Nephron progenitor cell (in vitro differentiated cells): ENCODE results near the gene IGFBP2.
A peak's percentile ranks its signal among the peaks of the same experiment; 100 is the strongest.

Experiments
- DNase-seq: peaks from one replicate; pipeline ENCODE4 v3.0.0; 2021
- H3K27ac Mint-ChIP-seq: 2 replicates; pipeline ENCODE4 v1.8.0; 2021; ENCODE audit warnings: mild to moderate bottlenecking, moderate library complexity, mixed read lengths
- H3K27me3 Mint-ChIP-seq: 2 replicates; pipeline ENCODE4 v1.8.0; 2021; ENCODE audit warnings: mild to moderate bottlenecking, low read depth, mixed read lengths; ENCODE audit not compliant: poor library complexity
- H3K36me3 Mint-ChIP-seq: 2 replicates; pipeline ENCODE4 v1.8.0; 2021; ENCODE audit warnings: low read depth, mixed read lengths
- H3K4me1 Mint-ChIP-seq: 2 replicates; pipeline ENCODE4 v1.8.0; 2021; ENCODE audit warnings: mixed read lengths
- H3K4me3 Mint-ChIP-seq: 2 replicates; pipeline ENCODE4 v1.8.0; 2021; ENCODE audit warnings: mild to moderate bottlenecking, moderate library complexity, mixed read lengths
- H3K9me3 Mint-ChIP-seq: 2 replicates; pipeline ENCODE4 v1.8.0; 2021; ENCODE audit warnings: mild to moderate bottlenecking, moderate library complexity, mixed read lengths
- TF ChIP-seq, protein P1 (sequence below): fragments of 200-600 bp; sonication (generic); IDR thresholded peaks from 2 replicates; pipeline ENCODE4 v1.5.0; 2021; ENCODE audit warnings: antibody characterized with exemption

IGFBP2 gene

DNA sequence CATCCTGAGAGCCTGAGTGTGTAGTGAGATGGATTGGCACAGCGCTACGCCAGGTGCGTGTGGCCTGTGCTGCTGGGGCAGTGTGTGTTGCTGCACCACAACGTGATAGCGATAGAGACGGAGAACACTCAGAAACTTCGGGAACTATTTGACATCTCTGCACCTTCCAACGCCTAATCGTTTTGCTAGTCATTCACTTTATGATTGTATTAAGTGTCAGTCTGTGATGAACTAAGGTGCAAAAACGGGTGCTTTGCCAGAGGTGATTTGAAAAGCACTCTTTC, 26.0 kb upstream of the IGFBP2 start:
- no peak for DNase-seq
- peaks cover 22% of the 10 kb centered on the region for H3K27me3 Mint-ChIP-seq

DNA sequence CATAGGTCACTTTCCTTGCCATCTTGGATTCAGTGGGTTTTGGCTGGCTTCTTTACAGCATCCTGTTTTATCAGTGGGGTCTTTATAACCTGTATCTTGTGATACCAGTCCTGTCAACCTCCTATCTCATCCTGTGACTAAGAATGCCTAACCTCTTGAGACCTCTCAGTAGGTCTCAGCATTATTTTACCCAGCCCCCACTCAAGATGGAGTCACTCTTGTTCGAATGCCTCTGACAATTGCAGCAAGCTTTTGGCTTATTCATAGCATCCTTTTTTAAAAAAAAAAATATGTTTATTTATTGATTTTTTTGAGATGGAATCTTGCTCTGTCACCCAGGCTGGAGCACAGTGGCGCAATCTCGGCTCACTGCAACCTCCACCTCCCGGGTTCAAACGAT, 24.7 kb upstream of the IGFBP2 start:
- Mint-ChIP-seq H3K27me3 (peaks cover 22% of the 10 kb centered on the region), H3K9me3 (peaks cover 8% of the 10 kb centered on the region), H3K27ac (no peak overlapping the region), H3K4me3 (no peak overlapping the region), H3K36me3 (peaks cover 7% of the 10 kb centered on the region), H3K4me1 (peaks cover 52% of the 10 kb centered on the region)
- DNase-seq, result no peak
- TF ChIP-seq, protein P1, sequence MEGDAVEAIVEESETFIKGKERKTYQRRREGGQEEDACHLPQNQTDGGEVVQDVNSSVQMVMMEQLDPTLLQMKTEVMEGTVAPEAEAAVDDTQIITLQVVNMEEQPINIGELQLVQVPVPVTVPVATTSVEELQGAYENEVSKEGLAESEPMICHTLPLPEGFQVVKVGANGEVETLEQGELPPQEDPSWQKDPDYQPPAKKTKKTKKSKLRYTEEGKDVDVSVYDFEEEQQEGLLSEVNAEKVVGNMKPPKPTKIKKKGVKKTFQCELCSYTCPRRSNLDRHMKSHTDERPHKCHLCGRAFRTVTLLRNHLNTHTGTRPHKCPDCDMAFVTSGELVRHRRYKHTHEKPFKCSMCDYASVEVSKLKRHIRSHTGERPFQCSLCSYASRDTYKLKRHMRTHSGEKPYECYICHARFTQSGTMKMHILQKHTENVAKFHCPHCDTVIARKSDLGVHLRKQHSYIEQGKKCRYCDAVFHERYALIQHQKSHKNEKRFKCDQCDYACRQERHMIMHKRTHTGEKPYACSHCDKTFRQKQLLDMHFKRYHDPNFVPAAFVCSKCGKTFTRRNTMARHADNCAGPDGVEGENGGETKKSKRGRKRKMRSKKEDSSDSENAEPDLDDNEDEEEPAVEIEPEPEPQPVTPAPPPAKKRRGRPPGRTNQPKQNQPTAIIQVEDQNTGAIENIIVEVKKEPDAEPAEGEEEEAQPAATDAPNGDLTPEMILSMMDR, result no peak

More for the DNA sequence above, 26.0 kb upstream of the IGFBP2 start:
- H3K36me3 Mint-ChIP-seq, result peaks cover 7% of the 10 kb centered on the region
- H3K4me3 Mint-ChIP-seq, result no peak overlapping the region
- TF ChIP-seq, protein P1, result no peak
- H3K9me3 Mint-ChIP-seq, result peaks cover 8% of the 10 kb centered on the region
- no peak overlapping the region for H3K27ac Mint-ChIP-seq
- H3K4me1 Mint-ChIP-seq, result peaks cover 54% of the 10 kb centered on the region

DNA sequence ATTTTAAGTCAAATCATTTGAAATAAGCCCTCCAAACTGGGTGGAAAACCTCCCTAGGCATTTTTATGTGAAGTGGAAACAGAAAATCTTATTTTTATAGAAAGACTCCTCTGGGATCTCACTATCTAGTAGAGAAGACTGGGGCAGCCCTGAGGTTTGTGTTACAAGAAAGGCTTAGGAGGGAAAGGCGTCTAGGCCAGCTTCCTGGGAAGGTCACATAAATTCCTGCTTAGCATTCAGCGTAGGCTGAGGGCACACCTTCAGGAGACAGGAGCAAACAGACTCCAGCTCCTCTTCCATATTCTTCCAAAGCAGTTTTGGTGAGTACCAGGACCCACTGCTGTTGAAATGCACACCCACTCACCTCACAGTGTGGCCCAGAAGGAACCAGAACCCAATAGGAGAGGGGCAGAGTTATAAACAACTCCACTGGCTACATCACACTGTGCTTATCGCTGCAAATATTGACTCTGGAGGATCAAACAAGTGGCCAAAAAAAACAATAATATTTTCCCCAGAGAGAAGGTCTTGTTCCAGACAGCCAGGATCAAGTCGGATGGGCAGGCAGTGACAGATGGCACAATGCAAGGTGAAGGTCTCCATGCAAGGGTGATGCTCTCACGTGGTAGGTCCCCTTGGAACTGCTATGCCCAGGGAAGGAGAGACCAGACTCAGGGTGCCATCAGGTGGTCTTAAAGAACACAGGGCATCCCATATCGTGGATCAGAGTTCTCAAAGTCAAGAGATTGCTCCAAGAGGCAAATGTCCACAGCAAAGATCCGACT, 17.7 kb upstream of the IGFBP2 start:
- Mint-ChIP-seq H3K9me3 (no peaks in the 10 kb centered on the region), H3K27ac (no peak overlapping the region), H3K4me3 (no peak overlapping the region), H3K27me3 (peaks cover 22% of the 10 kb centered on the region), H3K4me1 (peaks cover 48% of the 10 kb centered on the region), H3K36me3 (no peaks in the 10 kb centered on the region)
- TF ChIP-seq, protein P1, result no peak
- DNase-seq, result no peak

DNA sequence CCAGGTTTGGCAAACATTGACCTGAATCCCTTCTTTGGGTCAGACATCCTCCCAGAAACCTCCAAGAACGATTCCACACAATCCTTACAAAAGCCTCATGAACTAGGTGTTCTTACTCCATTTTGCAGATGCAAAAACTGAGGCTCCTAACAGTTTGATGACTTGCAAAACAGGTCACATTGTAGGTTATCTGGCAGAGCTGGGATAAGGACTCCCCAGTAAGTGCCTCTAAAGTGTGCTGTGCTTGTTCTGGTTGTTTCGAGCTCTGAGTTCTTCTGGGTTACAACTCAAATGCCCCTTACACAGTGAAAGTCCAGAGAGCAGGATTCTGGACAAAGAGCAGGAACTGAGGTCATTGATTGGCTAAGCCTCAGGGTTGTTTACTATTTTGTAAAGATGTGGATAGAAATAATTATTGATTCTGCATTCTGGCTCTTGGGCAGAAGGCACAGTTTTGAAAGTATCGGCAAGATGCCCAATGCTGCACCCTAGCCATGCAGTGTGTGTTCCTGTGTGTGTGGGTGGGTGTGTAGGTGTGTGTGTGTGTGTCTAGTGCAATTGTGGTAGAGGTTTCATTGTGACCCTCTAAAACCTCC, 17.0 kb upstream of the IGFBP2 start:
- no peaks in the 10 kb centered on the region for H3K9me3 Mint-ChIP-seq
- no peak overlapping the region for H3K27ac Mint-ChIP-seq
- no peak for DNase-seq
- H3K36me3 Mint-ChIP-seq, result no peaks in the 10 kb centered on the region
- H3K4me1 Mint-ChIP-seq, result peaks cover 55% of the 10 kb centered on the region
- TF ChIP-seq, protein P1, result no peak
- peaks cover 18% of the 10 kb centered on the region for H3K27me3 Mint-ChIP-seq
- H3K4me3 Mint-ChIP-seq, result no peak overlapping the region

DNA sequence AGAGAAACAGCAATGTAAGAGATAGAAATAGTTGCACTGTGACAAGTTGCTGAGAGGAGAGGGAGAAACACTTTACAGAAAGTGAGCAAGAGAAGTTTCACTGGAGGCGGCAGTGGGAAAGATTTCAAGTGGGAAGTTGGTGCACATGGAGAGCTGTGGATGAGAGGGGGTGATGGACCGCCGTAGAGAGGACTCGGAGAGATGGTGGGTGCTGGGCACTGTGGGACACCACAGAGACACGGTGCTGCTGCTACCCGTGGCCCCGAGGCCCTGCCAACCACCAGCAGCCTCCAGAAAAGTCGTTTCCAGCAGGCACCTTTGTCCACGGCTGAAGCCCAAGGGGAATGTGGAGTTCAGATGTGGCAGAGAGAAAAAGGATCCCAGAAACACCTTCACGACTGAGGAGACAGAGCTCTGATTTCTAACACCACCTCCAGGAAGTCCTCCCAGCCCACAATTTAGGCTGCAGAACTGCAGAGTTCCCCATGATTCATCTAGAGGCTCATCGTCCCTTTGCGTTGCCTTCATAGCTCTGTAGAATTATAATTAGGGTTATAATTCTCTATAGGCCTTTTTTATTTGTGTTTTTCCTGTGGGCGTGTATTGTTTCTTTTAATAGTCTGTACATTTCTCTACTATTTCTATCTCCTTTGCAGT, 15.9 kb upstream of the IGFBP2 start:
- peaks cover 64% of the 10 kb centered on the region for H3K4me1 Mint-ChIP-seq
- no peak for DNase-seq
- peak overlapping the region; percentile 56 for H3K27ac Mint-ChIP-seq
- TF ChIP-seq, protein P1, result no peak
- H3K27me3 Mint-ChIP-seq, result peaks cover 14% of the 10 kb centered on the region
- no peaks in the 10 kb centered on the region for H3K36me3 Mint-ChIP-seq
- H3K9me3 Mint-ChIP-seq, result no peaks in the 10 kb centered on the region
- H3K4me3 Mint-ChIP-seq, result no peak overlapping the region
